Heart right ventricle (tissue), 16 donors: ENCODE data around the gene FMNL3. TPM values are rescaled to one million over a fixed set of nuclear protein-coding genes. Genes with fewer than 3 reads are reported as not detected.
A peak's percentile ranks its signal among the peaks of the same experiment; 100 is the strongest.

Experiments
- ATAC-seq, 8 donors: fragments of 200-7000 bp; cut with Tn5 transposase; one replicate each; pipeline ENCODE4 v1.9.1; 2020; ENCODE audit warnings: mild to moderate bottlenecking in 8 of 8, moderate library complexity in 8 of 8, moderate number of reproducible peaks in 1 of 8
- DNase-seq, 2 donors: peaks; one replicate each; pipeline ENCODE4 v3.0.0-alpha.2; 2020
- H3K27ac ChIP-seq, 10 donors: fragments of 200-600 bp; sonication (generic) in 2 of 10; one replicate each; pipeline versions ENCODE4 v1.5.0 to v1.8.0; 2020 to 2022; ENCODE audit warnings: mild to moderate bottlenecking in 3 of 10
- H3K27me3 ChIP-seq, 7 donors: fragments of 200-600 bp; one replicate each; pipeline ENCODE4 v1.8.0; 2021 to 2022; ENCODE audit warnings: mild to moderate bottlenecking in 2 of 7
- H3K36me3 ChIP-seq, 9 donors: fragments of 200-600 bp; sonication (generic) in 1 of 9; one replicate each; pipeline versions ENCODE4 v1.5.0 to v1.8.0; 2020 to 2022; ENCODE audit warnings: mild to moderate bottlenecking in 2 of 9
- H3K4me1 ChIP-seq, 9 donors: fragments of 200-600 bp; sonication (generic) in 1 of 9; one replicate each; pipeline versions ENCODE4 v1.5.0 to v1.8.0; 2020 to 2022; ENCODE audit warnings: mild to moderate bottlenecking in 4 of 9
- H3K4me3 ChIP-seq, 10 donors: fragments of 200-600 bp; sonication (generic) in 2 of 10; one replicate each; pipeline versions ENCODE4 v1.5.0 to v1.8.0; 2020 to 2022; ENCODE audit warnings: mild to moderate bottlenecking in 7 of 10, moderate library complexity in 2 of 10
- H3K9me3 ChIP-seq, 11 donors: fragments of 200-600 bp in 10 of 11; sonication (generic) in 2 of 11; one replicate each; pipeline versions ENCODE4 v1.5.0 to v1.8.0; 2013 to 2022; ENCODE audit warnings: mild to moderate bottlenecking in 2 of 11, control low read depth in 1 of 11, moderate library complexity in 1 of 11
- WGBS, 2 donors: extraction: QIAGEN DNeasy Blood & Tissue Kit; methylation state at CpG; one replicate each; pipeline ENCODE4 v1.1.7; 2013; ENCODE audit warnings: inconsistent platforms in 1 of 2; 5-methylcytosine and 5-hydroxymethylcytosine counted together
- intact Hi-C, 10 donors: fragments of 100-400 bp; cut with DNase I; formaldehyde crosslinking; loops; one replicate each; pipeline versions ENCODE4 v1.11.1 to v1.14.2; 2022
- polyA plus RNA-seq, 2 donors: library from polyadenylated mRNA; stranded (reverse); fragments of 200-250 nt; gene quantifications; one replicate each; pipeline ENCODE4 v1.2.3, GENCODE V29; 2013
- total RNA-seq, 10 donors: library from RNA; stranded (reverse); fragmentation: NEBNext Ultra II Directional in 3 of 10; extraction: Animal tissue kit (Norgen Biotek cat#: 25700) in 3 of 10; gene quantifications; one replicate each; pipeline versions ENCODE4 v1.2.1 to v1.2.4, GENCODE V29; 2021 to 2023
- TF ChIP-seq, protein P1 (sequence below), 9 donors: fragments of 200-600 bp; sonication (generic) in 2 of 9; IDR thresholded peaks; one replicate each; pipeline versions ENCODE4 v1.5.0 to v1.8.0; 2021 to 2022; ENCODE audit warnings: antibody characterized with exemption in 9 of 9, mild to moderate bottlenecking in 5 of 9, moderate library complexity in 1 of 9
- donor health status: Arrhythmogenic right ventricular cardiomyopathy.
- donor health status: ischemic (EF 13 %, LVEDD 7.1; RV severe dilation, severe dysfunction).
- donor health status: healthy with polysubstance abuse.
- donor health status: DM: no; HTN: yes; CAD: no.
- donor health status: DM: no; HTN: no; CAD: no.
- donor health status: ischemic (EF 25% LVEDD 6.9; RV normal size, moderate dysfunction).
- donor health status: ischemic (EF 25% LVEDD 5.7; RV mildly dilated, moderate dysfunction).
- donor health status: healthy.
- donor health status: DM: yes; HTN: yes; CAD: no.
- donor health status: Ischemic cardiomyopathy.
- donor health status: ischemic (EF 35%, LVEDD 5.7; RV mildly dilated, moderate dysfunction).
- donor health status: nonischemic (EF 11% LVEDD 7.7; RV severe dilation, severe dysfunction).
- donor health status: DM: yes; HTN: yes; CAD: no.
- donor health status: PGD.
- donor health status: ischemic (EF 29% LVEDD 5.4; RV normal size, mild dysfunction).
- donor health status: nonischemic (EF 23%, LVEDD 6.1; RV moderate dilation, normal function).

The FMNL3 gene
- total and polyA plus RNA-seq, 12 donors: 5.7 to 19.6 (median 11.3) TPM

DNA sequence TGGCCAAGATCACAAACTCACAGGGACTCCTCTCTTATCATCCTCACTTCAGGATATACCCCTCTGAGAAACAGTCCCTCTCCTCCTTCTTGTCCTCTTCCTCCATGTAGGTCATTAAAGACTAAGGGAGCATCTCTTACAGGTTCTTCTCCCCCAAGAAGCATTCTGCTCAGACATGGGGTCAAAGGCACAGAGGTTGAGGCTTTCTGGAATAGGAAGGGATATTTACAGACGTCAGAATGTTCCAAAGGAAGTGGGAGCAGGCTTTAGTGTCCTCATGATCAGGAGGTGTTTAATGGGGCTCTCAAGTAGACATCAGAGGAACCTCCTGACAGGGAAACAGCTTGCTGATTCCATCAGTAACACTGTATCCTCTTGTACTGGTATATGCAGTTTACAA lies 47.5 kb downstream of the FMNL3 start:
- TF ChIP-seq, protein P1, sequence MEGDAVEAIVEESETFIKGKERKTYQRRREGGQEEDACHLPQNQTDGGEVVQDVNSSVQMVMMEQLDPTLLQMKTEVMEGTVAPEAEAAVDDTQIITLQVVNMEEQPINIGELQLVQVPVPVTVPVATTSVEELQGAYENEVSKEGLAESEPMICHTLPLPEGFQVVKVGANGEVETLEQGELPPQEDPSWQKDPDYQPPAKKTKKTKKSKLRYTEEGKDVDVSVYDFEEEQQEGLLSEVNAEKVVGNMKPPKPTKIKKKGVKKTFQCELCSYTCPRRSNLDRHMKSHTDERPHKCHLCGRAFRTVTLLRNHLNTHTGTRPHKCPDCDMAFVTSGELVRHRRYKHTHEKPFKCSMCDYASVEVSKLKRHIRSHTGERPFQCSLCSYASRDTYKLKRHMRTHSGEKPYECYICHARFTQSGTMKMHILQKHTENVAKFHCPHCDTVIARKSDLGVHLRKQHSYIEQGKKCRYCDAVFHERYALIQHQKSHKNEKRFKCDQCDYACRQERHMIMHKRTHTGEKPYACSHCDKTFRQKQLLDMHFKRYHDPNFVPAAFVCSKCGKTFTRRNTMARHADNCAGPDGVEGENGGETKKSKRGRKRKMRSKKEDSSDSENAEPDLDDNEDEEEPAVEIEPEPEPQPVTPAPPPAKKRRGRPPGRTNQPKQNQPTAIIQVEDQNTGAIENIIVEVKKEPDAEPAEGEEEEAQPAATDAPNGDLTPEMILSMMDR (IDR thresholded peaks at IDR 0.05): no peak
- ATAC-seq: no peak
- DNase-seq: no peak
- Histone ChIP-seq H3K36me3 (peaks cover 0 to 76% (median 13%) of the 10 kb centered on the region in 9 donors), H3K27ac (peak overlapping the region in 5 of 10 donors; percentile 3 to 97 (median 37)), H3K4me3 (no peak overlapping the region), H3K27me3 (no peaks in the 10 kb centered on the region), H3K4me1 (peaks cover 40 to 100% (median 89%) of the 10 kb centered on the region in 9 donors), H3K9me3 (no peaks in the 10 kb centered on the region)
- intact Hi-C loops: loop anchor here in 1 of 10 donors (5.0 kb wide), 1 partner anchor 43 kb away; no protein-coding TSS in a partner anchor
- WGBS, 2 donors: 52 to 64% methylated on average over 1 of the region's 1 CpG

DNA sequence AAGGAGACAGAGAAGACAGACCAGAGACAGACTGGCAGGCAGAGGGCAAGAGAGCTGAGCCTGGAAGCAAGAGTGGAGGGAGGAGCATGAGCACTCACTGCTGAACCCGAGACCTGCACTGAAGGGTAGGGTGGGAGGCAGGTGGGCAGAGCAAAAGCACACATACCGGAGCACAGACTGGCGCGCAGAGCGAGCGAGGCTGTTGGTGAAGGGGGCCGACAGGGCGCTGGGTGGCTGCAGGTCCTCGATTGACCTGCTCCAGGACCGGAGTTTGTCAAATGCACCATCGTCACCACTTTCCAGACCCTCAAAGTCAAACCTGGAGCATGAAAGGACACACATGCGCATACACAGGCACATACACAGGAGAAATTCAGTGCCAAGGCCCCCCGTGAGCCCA lies 48.9 kb downstream of the FMNL3 start:
- no peaks in the 10 kb centered on the region for H3K9me3 ChIP-seq
- H3K36me3 ChIP-seq: peaks cover 0 to 91% (median 27%) of the 10 kb centered on the region in 9 donors
- no peaks in the 10 kb centered on the region for H3K27me3 ChIP-seq
- H3K4me3 ChIP-seq: no peak overlapping the region
- ATAC-seq (no peak), DNase-seq (no peak)
- peak overlapping the region in 5 of 10 donors; percentile 8 to 97 (median 74) for H3K27ac ChIP-seq
- WGBS, 2 donors: 95 to 97% methylated on average over 13 of the region's 13 CpGs
- TF ChIP-seq, protein P1 (IDR thresholded peaks at IDR 0.05): no peak
- intact Hi-C loops: no loop called here
- peaks cover 26 to 99% (median 77%) of the 10 kb centered on the region in 9 donors for H3K4me1 ChIP-seq

DNA sequence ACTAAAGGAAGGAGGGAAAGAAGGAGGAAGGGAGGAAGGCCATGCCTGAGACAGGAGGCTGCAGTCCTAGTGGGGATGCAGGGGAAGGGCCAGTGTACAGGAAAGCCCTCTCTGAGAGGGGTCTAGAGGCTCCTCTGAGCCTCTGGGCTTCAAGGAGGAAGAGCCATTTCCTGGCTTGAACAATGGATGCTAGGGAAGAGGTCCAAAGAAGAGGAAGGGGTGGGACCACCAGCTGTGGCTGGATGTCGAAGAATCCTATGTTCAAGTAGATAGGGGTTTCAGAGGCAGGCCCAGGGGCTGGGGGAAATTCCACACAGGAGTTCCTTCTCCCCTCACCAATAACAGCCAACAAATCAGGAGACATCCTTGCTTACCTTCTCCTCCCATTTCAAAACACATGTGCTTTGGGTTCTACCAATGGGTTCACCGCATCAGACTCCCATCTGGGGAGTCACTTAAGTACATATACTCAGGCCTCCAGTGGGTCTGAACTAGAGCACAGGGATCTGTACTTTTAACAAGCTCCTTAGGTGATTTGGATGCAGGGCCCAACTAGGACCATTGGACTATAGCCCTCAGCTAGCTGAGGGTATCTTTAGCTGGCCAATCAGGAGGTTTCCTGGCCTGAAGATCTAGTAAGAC lies 51.5 kb downstream of the FMNL3 start:
- Histone ChIP-seq H3K27ac (peak overlapping the region; percentile 1 to 97 (median 69)), H3K4me3 (no peak overlapping the region), H3K27me3 (no peaks in the 10 kb centered on the region), H3K9me3 (no peaks in the 10 kb centered on the region), H3K4me1 (peaks cover 13 to 78% (median 51%) of the 10 kb centered on the region in 9 donors), H3K36me3 (peaks cover 0 to 99% (median 46%) of the 10 kb centered on the region in 9 donors)
- no peak for DNase-seq
- WGBS, 2 donors: 59 to 74% methylated on average over 2 of the region's 2 CpGs
- TF ChIP-seq, protein P1 (IDR thresholded peaks at IDR 0.05): no peak
- ATAC-seq: peak; percentile 23 to 87 (median 80)
- intact Hi-C loops: no loop called here

DNA sequence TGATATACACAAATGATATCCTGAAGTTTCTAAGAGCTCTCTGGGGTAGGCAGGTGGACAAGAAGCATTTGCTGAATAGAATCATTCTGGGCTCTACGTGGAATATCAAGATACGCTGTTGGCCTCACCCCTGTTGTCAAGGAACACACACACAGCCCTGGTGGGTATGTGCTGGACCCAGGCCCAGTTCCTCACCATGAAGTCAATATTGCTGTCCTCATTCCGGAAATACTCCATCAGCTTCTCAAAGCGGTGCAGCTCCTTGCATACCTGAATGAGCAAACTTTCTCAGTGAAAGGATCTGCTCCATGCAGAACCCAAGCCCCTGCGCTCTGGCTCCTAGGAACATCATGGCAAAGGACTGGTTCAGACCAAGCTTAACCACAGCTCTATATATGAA lies 52.5 kb downstream of the FMNL3 start:
- Histone ChIP-seq H3K27ac (peak overlapping the region in 8 of 10 donors; percentile 54 to 97 (median 73)), H3K27me3 (no peaks in the 10 kb centered on the region), H3K36me3 (peaks cover 0 to 99% (median 56%) of the 10 kb centered on the region in 9 donors), H3K4me3 (no peak overlapping the region), H3K4me1 (peaks cover 15 to 74% (median 43%) of the 10 kb centered on the region in 9 donors), H3K9me3 (no peaks in the 10 kb centered on the region)
- WGBS, 2 donors: 78 to 82% methylated on average over 5 of the region's 5 CpGs
- ATAC-seq (no peak), DNase-seq (no peak)
- intact Hi-C loops: no loop called here
- TF ChIP-seq, protein P1 (IDR thresholded peaks at IDR 0.05): no peak
